NCI-H82 (cell line): ENCODE data around the gene PICALM.
A peak's percentile ranks its signal among the peaks of the same experiment; 100 is the strongest.
"Not testable (repeated sequence)": the region's sequence is repeated elsewhere in the genome, so short reads cannot be mapped to it uniquely, and the experiment has no call there.

ENCODE experiments used
- DNase-seq: peaks from one replicate; lab custom pipeline; 2025; lab: John Stamatoyannopoulos, UW

Gene PICALM

GRCh38 chr11:86068951-86069407 is at the start of gene PICALM:
TSS of gene PICALM (minus strand) at chr11:86069084. CDS start at chr11:86068780, 304 bp downstream.
- peak; percentile 99 for DNase-seq

DNA sequence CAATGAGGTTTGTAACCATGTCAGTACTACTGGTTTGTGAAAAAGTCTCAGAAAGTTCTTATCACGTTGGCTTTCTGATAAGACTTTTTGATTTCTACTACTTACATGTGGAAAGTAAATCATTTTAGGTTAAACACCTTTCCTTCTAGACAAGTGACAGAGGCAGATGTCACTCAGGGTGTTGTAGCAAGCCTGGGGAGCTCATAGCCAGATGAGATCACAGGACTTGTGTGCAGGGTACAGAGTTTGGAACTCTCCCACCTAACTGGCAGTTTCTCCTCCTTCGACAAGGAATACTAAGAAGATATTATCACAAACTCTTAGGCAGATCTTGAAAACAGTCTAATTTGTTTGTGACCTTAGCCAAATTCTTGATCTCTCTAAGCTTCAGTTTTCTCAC is 49.4 kb upstream of the PICALM start:
- no peak for DNase-seq

DNA sequence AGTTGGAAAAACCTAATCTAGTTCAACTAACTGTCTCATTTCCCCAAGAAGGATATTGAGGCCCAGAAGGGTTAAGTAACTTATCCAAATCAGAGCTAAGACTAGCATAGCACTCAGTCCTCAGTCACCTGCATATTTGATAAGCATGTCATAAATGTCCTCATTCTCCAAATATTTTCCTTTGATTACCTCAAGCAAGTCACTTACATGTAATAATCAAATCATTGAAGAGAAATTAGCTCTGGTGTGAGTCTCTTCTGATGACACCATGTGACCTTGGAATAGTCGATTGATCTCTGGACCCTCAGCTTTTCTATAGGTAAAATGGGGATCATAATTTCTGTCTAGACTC is 48.8 kb upstream of the PICALM start:
- DNase-seq: no peak

DNA sequence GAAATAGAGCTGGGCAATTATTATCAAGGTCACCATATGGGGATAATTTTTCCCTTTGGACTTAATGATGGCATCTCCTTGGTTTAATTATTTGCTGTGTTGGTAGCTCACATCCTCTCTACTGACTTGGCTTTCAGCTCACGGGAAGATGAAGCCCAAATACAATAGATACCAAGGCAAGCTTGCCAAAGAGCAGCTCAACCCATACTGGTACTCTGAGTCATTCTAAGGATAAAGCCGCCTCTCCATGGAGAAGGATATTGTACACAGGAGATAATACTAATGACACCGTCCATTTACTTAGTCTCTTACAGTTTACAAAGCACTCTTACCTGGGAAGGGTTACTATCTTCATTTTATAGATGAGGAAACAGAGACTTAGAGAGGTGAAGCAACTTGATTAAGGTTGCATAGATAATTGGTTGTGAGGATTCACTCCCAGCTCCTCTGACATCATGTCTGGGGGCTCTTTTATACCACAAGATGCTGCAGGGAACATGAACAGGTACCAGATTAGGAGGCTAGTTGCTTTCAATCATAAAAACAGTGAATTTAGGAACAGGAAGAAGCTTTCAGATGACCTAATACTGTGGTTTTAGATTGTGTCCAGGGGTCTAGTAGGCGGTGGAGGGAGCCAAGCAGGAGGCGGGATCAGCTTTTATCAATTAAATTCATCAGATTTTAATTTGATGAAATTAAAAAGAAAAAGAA is 48.3 kb upstream of the PICALM start:
- DNase-seq: no peak

GRCh38 chr11:86116386-86116726 is 47.5 kb upstream of the PICALM start:
- DNase-seq: no peak

DNA sequence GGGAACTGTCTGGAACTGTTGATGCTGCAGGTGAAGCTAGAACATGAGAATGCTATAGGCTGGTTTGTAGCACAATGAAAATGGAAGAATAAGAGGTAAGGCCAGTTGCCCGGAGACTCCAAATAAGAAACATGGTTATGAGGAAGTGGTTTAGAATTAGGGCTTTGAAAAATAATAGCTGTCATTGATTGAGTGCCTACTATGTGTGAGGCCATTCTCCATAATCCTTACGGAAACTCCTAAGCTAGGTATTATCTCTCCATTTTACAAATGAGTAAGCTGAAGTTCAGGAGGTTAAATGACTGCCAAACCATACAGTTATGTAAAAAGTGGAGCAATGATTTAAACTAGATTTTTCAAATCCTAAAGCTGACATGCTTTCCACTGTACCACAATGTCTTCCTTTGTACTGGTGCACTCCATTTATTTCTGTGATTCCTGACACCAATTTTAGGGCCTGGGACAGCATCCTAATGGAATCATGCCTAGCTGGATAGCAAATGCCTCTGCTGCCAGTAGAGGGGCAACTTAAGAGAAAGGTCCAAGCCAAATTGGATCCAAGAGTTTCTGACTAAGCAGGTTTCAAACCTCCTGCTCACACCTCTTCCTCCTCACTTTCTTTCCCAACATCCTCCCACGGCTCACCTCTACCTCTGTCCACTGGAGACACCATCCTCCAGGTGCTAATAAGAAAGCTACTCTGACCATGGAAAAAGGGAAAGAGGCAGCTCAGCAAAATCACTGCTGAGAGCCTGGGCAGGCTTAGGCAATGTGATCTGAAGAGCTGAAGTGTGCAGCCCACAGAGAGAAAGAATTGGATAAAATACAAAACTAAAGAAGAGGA is 46.9 kb upstream of the PICALM start:
- DNase-seq: no peak

GRCh38 chr11:86108890-86109638 is 40.2 kb upstream of the PICALM start:
- peak; percentile 17 for DNase-seq

GRCh38 chr11:86108191-86108590 is 39.3 kb upstream of the PICALM start:
- peak; percentile 93 for DNase-seq

DNA sequence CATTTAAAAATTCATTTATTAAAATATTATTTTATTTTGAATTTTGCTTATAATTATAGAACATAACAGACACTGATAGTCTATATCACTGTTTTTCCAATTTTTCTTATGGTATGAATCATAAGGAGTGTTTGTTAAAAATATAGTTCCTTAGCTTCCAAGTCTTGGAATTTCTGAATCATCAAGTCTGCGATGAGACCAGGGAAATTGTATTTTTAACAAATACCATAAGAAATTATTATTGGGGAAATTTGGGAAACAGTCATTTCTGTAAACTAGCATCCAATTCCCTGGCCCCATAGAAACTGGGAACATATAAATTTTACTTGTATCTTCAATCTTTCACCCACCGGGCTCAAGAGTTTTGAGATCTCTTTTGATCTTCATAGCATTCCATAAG is 38.0 kb upstream of the PICALM start:
- no peak for DNase-seq

DNA sequence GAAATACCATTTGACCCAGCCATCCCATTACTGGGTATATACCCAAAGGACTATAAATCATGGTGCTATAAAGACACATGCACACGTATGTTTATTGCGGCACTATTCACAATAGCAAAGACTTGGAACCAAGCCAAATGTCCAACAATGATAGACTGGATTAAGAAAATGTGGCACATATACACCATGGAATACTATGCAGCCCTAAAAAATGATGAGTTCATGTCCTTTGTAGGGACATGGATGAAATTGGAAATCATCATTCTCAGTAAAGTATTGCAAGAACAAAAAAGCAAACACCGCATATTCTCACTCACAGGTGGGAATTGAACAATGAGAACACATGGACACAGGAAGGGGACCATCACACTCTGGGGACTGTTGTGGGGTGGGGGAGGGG is 37.1 kb upstream of the PICALM start:
- DNase-seq: not testable (repeated sequence)

GRCh38 chr11:86105601-86106000 is 36.7 kb upstream of the PICALM start:
- DNase-seq: not testable (repeated sequence)

- no peak for DNase-seq
These were observed 34.9 kb upstream of the PICALM start for GRCh38 chr11:86103808-86104207.

- DNase-seq: no peak
These were observed 33.1 kb upstream of the PICALM start for GRCh38 chr11:86101941-86102407.

- DNase-seq: no peak
These were observed 32.6 kb upstream of the PICALM start for GRCh38 chr11:86101493-86101892.

DNA sequence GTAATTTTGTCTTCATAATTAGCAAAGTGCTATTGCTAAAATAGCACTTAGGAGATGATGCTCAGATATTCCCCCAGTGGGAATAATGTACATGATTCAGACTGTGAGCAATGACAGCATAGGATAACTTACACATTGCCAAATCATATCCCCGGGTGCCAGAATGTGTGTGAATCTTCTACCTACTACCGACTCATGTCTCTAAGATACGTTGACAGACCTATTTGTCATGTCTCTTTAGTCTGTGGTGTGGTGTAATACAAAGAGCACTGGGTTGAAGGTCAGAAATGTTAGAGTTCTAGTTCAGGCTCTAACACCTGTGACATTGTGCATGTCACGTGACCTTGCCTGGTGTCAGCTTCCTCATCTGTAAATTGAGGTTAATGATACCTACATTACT is 31.0 kb upstream of the PICALM start:
- no peak for DNase-seq

GRCh38 chr11:86097980-86098379 is 29.1 kb upstream of the PICALM start:
- DNase-seq: no peak

DNA sequence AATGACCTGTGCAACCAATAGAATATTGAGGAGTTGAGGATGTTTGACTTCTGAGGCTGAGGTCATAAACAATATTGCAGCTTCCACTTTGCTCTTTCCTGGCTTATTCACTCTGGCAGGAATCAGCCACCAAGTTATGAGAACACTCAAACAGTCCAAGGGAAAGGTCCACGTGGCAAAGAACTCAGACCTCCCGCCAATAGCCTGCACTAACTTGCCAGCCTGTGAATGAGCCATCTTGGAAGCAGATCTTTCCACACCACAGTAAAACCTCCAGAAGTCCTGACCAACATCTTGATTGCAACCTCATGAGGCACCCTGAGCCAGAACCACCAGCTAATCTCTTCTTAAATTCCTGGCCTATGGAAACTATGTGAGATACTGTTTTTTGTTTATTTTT is 22.7 kb upstream of the PICALM start:
- no peak for DNase-seq

DNA sequence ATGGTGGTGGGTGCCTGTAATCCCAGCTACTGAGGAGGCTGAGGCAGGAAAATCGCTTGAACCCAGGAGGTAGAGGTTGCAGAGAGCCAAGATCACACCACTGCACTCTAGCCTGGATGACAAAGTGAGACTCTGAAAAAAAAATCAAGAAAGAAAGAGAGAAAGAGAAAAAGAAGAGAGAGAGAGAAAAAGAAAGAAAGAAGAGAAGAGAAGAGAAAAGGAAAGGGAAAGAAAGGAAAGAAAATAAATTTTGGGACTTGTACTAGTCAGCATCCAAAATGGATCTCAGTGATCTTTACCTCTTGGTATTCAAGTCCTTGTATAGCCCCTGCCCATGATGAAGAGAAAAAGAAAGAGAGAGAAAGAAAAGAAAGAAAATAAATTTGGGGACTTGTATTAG is 22.2 kb upstream of the PICALM start:
- no peak for DNase-seq

DNA sequence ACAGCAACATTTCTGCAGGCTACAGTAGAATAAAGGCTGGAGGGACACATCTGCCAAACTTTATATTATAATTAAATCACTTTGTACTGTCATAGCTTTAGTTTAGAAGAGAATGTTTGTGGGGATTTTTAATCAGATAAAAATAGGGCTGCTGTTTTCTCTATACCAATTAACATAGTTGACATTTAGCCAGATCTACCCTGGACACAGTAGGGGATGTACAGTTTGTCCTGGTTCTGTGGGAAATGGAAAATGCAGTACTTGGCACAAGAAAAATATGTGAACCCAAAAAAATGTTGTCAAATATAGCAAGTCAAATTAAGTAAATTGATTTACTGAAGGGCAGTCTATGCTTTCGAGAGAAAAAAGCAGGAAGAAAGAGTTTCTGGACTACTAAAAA is 20.8 kb upstream of the PICALM start:
- no peak for DNase-seq

DNA sequence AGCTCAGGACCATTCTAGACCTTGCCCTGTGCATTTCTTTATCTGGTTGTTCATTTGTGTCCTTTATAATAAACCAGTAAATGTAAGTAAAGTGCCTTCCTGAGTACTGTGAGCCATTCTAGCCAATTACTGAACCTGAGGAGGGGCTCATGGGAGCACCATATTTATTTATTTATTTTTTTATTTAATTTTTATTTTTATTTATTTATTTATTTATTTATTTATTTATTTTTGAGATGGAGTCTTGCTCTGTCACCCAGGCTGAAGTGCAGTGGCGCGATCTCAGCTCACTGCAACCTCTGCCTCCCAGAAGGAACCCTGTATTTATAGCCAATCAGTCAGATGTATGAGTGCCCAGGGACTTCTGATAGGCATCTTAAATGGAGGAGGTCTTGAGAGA is 18.8 kb upstream of the PICALM start:
- DNase-seq: not testable (repeated sequence)

- DNase-seq: no peak
These were observed 18.4 kb upstream of the PICALM start for GRCh38 chr11:86087256-86087655.

GRCh38 chr11:86081455-86081854 is 12.6 kb upstream of the PICALM start:
- DNase-seq: peak; percentile 16

DNA sequence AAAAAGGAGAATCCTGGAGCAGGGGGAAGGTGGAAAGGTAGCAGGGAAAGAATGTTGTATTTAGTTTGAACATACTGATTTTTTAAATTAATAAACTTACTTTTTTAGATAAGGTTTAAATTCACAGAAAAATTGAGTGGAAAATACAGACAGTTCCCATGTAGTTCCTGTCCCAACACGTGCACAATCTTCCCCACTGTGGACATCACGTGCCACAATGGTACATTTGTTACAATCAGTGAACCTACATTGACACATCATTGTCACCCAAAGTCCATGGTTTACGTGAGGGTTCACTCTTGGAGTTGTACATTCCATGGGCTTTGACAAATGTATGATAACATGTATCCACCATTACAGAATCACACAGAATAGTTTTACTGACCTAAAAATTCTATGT is 10.5 kb upstream of the PICALM start:
- DNase-seq: no peak
